Fibroblast of lung (primary cell): Measurements from ENCODE around the gene CDKL5. TPM values are rescaled to one million over a fixed set of nuclear protein-coding genes. Genes with fewer than 3 reads are reported as not detected.
A peak's percentile ranks its signal among the peaks of the same experiment; 100 is the strongest.

ENCODE experiments used
- DNase-seq, 2 donors: peaks; one replicate each; pipeline versions ENCODE4 v3.0.0 to v3.0.0-alpha.2; 2010; ENCODE audit warnings: low read depth in 2 of 2
- H2AFZ ChIP-seq: 2 replicates; pipeline ENCODE4 v1.5.1; 2012; ENCODE audit warnings: low read length, control low read depth, inconsistent platforms
- H3K27ac ChIP-seq: 2 replicates; pipeline ENCODE4 v1.5.1; 2011; ENCODE audit warnings: low read length, control low read depth; ENCODE audit not compliant: insufficient read depth
- H3K27me3 ChIP-seq: 2 replicates; pipeline ENCODE4 v1.5.1; 2011; ENCODE audit warnings: mild to moderate bottlenecking, low read length; ENCODE audit not compliant: control insufficient read depth, insufficient read depth
- H3K36me3 ChIP-seq: 2 replicates; pipeline ENCODE4 v1.5.1; 2011; ENCODE audit warnings: low read length; ENCODE audit not compliant: control insufficient read depth, insufficient read depth
- H3K4me1 ChIP-seq: 2 replicates; pipeline ENCODE4 v1.5.1; 2011; ENCODE audit warnings: low read length; ENCODE audit not compliant: control insufficient read depth, insufficient read depth; ENCODE audit errors: extremely low read depth
- H3K4me2 ChIP-seq: 2 replicates; pipeline ENCODE4 v1.5.1; 2011; ENCODE audit warnings: low read length, control low read depth; ENCODE audit not compliant: insufficient read depth; ENCODE audit errors: extremely low read depth
- H3K4me3 ChIP-seq, 4 experiments: fragments of 200-600 bp in 1 of 4; sonication (generic) in 1 of 4; replicated peaks in 1 of 4; 2 replicates each; pipeline ENCODE4 v1.5.1; 2011 to 2016; ENCODE audit warnings: low read length in 4 of 4, low read depth in 3 of 4, mild to moderate bottlenecking in 3 of 4, control low read depth in 2 of 4, inconsistent platforms in 1 of 4, mixed read lengths in 1 of 4; ENCODE audit not compliant: insufficient read depth in 1 of 4; ENCODE audit errors: control extremely low read depth in 1 of 4
- H3K79me2 ChIP-seq: 2 replicates; pipeline ENCODE4 v1.5.1; 2012; ENCODE audit warnings: mild to moderate bottlenecking, low read length, inconsistent platforms; ENCODE audit not compliant: control insufficient read depth, insufficient read depth
- H3K9ac ChIP-seq: 2 replicates; pipeline ENCODE4 v1.5.1; 2011; ENCODE audit warnings: mild to moderate bottlenecking, low read length, control low read depth; ENCODE audit not compliant: insufficient read depth
- H3K9me3 ChIP-seq: 2 replicates; pipeline ENCODE4 v1.5.1; 2012; ENCODE audit warnings: low read depth, low read length; ENCODE audit not compliant: control insufficient read depth, insufficient read depth
- H4K20me1 ChIP-seq: 2 replicates; pipeline ENCODE4 v1.5.1; 2011; ENCODE audit warnings: low read length; ENCODE audit not compliant: control insufficient read depth, insufficient read depth; ENCODE audit errors: extremely low read depth
- EZH2 ChIP-seq: IDR thresholded peaks from 2 replicates; pipeline ENCODE4 v1.5.1; 2012; ENCODE audit warnings: low read length, control low read depth, mild to moderate bottlenecking; ENCODE audit errors: missing control alignments
- polyA plus RNA-seq, 2 donors: library from polyadenylated mRNA; depleted of rRNA in 1 of 2; stranded (reverse) in 1 of 2; unstranded in 1 of 2; fragments of >200 nt; gene quantifications; 2 replicates each; pipeline ENCODE4 v1.2.1, GENCODE V29; 2011 to 2012; ENCODE audit warnings: missing spikeins in 1 of 2
- total RNA-seq: library from RNA; depleted of rRNA; stranded (reverse); fragments of >200 nt; gene quantifications from 2 replicates; pipeline ENCODE4 v1.2.1, GENCODE V29; 2014
- TF ChIP-seq, protein P1 (sequence below), 2 donors: IDR thresholded peaks in 1 of 2; conservative IDR thresholded peaks in 1 of 2; 1 replicate in 1 of 2; 2 replicates in 1 of 2; pipeline ENCODE4 v1.5.1; 2011 to 2012; ENCODE audit warnings: low read length in 2 of 2, control low read depth in 1 of 2, inconsistent platforms in 1 of 2, low read depth in 1 of 2, mild to moderate bottlenecking in 1 of 2

The CDKL5 gene
- total and polyA plus RNA-seq, 2 donors (not counting 1 experiment from before 2014, with no cell fraction given), result 5.0 to 6.6 TPM

DNA sequence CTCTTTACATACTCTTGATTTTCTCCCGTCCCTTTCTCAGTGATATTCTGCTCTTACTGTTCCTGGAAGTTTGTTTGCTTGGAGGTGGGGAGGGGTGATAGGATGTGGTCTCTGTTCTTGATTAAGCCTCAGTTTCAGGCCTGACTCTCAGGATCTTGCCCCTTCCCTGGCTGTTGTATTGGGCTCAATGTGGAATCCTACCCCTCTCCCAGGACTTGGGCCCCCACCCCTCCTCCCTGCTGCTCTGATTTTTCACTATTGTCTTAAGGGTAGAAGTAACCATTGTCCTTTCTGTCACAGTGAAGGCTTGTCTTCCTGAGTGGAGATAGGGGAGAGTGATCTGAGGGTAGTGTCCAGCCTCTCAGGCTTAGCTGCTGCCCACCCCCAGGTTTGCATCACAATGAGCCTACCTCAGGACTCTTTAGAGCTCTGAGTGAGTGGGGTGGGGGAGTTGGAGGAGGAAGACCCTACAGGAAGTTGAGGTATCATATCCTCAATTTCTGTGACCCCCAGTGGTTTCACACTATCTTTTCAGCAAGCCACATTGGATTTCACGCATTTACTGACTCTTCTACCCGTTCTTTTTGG, 16.5 kb downstream of the CDKL5 start:
- TF ChIP-seq, protein P1, sequence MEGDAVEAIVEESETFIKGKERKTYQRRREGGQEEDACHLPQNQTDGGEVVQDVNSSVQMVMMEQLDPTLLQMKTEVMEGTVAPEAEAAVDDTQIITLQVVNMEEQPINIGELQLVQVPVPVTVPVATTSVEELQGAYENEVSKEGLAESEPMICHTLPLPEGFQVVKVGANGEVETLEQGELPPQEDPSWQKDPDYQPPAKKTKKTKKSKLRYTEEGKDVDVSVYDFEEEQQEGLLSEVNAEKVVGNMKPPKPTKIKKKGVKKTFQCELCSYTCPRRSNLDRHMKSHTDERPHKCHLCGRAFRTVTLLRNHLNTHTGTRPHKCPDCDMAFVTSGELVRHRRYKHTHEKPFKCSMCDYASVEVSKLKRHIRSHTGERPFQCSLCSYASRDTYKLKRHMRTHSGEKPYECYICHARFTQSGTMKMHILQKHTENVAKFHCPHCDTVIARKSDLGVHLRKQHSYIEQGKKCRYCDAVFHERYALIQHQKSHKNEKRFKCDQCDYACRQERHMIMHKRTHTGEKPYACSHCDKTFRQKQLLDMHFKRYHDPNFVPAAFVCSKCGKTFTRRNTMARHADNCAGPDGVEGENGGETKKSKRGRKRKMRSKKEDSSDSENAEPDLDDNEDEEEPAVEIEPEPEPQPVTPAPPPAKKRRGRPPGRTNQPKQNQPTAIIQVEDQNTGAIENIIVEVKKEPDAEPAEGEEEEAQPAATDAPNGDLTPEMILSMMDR (conservative IDR thresholded peaks at IDR 0.05 in 1 of 2, IDR thresholded peaks at IDR 0.05 in 1 of 2; ENCODE audit: low read depth in 1 of 2, low read length in 2 of 2), result no peak
- TF ChIP-seq EZH2, result no peak
- H4K20me1 ChIP-seq, result no peaks in the 10 kb centered on the region
- no peak for DNase-seq
- H3K4me3 ChIP-seq, result no peak overlapping the region
- no peaks in the 10 kb centered on the region for H3K79me2 ChIP-seq
- H3K36me3 ChIP-seq, result no peaks in the 10 kb centered on the region
- no peak overlapping the region for H3K9ac ChIP-seq
- H3K9me3 ChIP-seq, result no peaks in the 10 kb centered on the region
- no peaks in the 10 kb centered on the region for H3K4me1 ChIP-seq
- H3K27me3 ChIP-seq, result no peaks in the 10 kb centered on the region
- H3K4me2 ChIP-seq, result no peak overlapping the region
- H2AFZ ChIP-seq, result no peak overlapping the region
- no peak overlapping the region for H3K27ac ChIP-seq

DNA sequence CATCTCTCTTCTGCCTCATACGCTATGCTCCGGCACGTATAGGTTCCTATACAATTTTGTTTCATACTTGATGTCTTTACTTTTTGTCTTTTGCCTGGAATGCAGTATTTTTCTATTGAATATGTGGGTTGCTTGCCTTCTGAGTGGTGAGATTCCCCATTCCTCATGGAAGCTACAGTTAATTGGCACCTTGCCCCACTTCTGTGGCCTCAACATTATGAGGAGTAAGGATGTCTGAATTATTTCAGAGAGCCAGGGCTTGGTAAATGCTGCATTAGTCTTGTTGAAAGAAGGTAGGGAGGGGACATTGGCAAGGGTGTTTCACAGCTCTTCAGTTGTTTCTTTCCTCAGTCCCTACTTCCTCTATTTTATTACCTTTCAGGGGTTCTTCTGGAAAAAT, 23.0 kb downstream of the CDKL5 start:
- H3K27ac ChIP-seq, result no peak overlapping the region
- H3K27me3 ChIP-seq, result no peaks in the 10 kb centered on the region
- H3K79me2 ChIP-seq, result no peaks in the 10 kb centered on the region
- H3K36me3 ChIP-seq, result no peaks in the 10 kb centered on the region
- H3K9ac ChIP-seq, result no peak overlapping the region
- DNase-seq, result peak in 1 of 2 donors; percentile 44
- H3K4me1 ChIP-seq, result no peaks in the 10 kb centered on the region
- H3K9me3 ChIP-seq, result no peaks in the 10 kb centered on the region
- H2AFZ ChIP-seq, result no peak overlapping the region
- no peaks in the 10 kb centered on the region for H4K20me1 ChIP-seq
- TF ChIP-seq, protein P1 (conservative IDR thresholded peaks at IDR 0.05 in 1 of 2, IDR thresholded peaks at IDR 0.05 in 1 of 2; ENCODE audit: low read depth in 1 of 2, low read length in 2 of 2), result no peak
- TF ChIP-seq EZH2, result no peak
- no peak overlapping the region for H3K4me3 ChIP-seq
- H3K4me2 ChIP-seq, result no peak overlapping the region

DNA sequence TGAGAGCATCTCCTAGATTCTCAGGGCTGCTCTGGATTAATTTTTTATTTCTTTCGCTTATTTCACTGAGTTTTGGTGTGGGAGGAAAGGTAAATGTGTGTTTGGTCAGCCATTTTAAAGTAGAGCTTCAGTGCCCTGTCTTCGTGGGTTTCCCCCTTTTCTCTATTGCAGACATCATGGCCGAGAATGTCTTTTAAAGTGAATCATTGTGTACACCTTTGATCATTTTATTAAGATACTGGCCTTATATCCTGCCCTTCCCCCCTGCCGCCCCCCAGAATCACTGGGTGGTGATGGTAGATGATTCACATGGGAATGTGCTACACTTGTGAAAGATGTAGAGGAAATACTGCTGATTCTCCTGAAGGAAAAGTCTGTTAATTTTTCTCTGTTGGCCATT, 23.8 kb downstream of the CDKL5 start:
- Histone ChIP-seq H3K4me1 (no peaks in the 10 kb centered on the region), H3K36me3 (no peaks in the 10 kb centered on the region), H3K27ac (no peak overlapping the region), H3K9ac (no peak overlapping the region), H3K27me3 (no peaks in the 10 kb centered on the region), H3K4me2 (no peak overlapping the region), H4K20me1 (no peaks in the 10 kb centered on the region), H3K9me3 (no peaks in the 10 kb centered on the region), H3K79me2 (no peaks in the 10 kb centered on the region), H2AFZ (no peak overlapping the region), H3K4me3 (no peak overlapping the region)
- DNase-seq, result peak in 1 of 2 donors; percentile 14
- TF ChIP-seq, protein P1 (conservative IDR thresholded peaks at IDR 0.05 in 1 of 2, IDR thresholded peaks at IDR 0.05 in 1 of 2; ENCODE audit: low read depth in 1 of 2, low read length in 2 of 2), result no peak
- TF ChIP-seq EZH2, result no peak
